Urothelium cell line (cell line): ENCODE data around the gene UGT1A4.

Experiments
- DNase-seq: peaks from one replicate; pipeline ENCODE4 v3.0.0; 2011; ENCODE audit warnings: low spot score, mixed read lengths
- FAIRE-seq: peaks from 2 replicates; lab custom pipeline; 2011; peaks lifted over from hg19 to GRCh38; lab: Jason Lieb, UNC

The UGT1A4 gene

DNA sequence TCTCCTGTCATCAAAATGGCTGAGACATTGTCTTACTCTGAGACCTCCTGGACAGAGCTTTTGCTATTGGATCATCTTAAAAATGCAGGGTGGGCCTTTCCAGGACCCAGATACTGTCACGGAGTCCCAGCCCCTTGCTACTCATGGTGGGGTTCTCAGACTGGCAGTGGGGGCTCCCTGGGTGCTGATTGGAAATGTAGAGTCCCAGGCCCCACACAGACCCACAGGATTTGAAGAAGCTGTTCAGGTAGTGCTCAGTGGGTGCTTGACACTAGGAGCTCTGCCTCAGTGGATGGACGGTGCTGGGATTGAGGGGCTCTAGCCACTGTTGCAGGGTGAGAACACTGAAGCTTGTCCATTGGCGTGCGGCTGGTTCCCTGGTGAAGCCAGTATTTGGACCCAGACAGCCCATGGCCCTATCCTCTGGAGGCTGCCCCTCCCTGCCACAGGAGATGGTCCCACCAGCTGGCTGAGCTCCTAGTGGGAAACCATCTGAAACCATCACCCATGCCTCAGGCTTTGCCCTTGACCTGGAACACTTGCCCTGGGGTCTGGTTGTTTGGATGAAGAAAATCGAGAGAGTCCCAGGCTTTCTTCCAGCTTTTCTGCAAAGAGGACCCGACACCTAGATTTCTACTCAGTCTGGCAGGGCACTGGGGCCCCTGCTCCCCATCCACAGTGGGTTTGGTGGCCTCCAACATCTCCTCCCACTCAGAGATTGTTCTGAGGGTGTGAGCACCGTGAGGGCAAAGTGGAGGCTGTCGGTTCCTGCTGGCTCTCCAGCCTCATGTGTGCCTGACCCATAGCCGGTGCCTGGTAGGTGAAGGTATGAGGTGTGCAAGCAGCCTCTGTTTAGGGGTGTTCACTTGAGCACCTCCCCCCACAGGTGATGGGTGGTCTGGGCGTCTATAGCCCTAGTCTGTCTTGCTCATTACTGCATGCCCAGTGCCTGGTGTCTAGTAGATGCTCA is 89.7 kb downstream of the UGT1A4 start:
- no peak for DNase-seq
- FAIRE-seq, result no peak

DNA sequence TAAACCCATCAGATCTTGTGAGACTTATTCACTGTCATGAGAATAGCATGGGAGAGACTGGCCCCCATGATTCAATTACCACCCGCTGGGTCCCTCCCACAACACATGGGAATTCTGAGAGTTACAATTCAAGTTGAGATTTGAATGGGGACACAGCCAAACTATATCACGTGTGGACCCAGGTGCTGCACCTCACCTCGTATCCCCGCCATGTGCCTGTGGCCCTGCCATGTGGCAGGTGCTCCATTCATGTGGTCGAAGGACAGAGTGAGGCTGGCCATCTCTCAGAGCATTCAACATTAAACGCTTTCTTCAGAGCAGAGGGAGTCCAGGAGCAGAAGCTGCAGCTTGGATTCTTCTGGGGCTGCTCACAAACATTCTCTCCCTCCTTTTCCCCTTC is 91.8 kb downstream of the UGT1A4 start:
- FAIRE-seq (no peak), DNase-seq (no peak)

DNA sequence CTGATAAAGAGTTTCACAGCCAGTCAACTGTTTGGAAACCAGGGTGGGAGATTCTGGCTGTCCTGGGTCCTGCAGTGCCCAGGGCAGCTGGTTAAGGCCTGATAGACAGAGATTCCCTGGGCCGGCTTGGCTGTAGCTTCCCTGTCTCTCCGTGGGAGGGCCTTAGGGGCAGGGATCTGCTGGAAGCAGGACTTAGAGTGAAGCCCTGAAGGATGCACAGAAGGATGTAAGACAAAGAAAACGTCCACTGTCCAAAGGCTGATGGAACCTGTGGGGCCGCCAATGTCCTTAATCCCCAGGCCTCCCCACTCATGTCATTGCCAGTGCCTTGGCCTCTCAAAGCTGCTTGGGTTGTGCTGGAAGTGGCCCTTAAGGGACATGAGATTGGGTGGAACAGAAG is 92.6 kb downstream of the UGT1A4 start:
- FAIRE-seq (no peak), DNase-seq (no peak)

DNA sequence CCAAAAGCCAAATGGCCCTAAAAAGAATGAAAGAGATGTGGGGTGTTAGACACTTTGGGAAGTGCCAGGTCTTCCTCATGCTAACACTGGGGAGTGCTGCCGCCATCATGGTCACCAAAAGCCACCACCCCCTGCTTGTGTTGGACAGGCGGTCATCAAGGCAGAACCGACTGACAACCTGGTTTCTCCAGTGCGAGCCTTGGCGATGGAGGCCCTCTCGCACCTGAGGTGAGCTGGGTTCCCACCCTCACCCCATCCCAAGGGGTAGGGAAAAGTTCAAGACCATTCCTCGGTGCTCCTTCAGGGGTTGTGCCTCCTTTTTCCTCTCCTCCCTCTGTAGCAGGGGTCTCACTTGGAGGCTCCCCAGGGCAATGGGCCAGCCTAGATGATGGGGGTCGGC is 93.2 kb downstream of the UGT1A4 start:
- FAIRE-seq (no peak), DNase-seq (no peak)

DNA sequence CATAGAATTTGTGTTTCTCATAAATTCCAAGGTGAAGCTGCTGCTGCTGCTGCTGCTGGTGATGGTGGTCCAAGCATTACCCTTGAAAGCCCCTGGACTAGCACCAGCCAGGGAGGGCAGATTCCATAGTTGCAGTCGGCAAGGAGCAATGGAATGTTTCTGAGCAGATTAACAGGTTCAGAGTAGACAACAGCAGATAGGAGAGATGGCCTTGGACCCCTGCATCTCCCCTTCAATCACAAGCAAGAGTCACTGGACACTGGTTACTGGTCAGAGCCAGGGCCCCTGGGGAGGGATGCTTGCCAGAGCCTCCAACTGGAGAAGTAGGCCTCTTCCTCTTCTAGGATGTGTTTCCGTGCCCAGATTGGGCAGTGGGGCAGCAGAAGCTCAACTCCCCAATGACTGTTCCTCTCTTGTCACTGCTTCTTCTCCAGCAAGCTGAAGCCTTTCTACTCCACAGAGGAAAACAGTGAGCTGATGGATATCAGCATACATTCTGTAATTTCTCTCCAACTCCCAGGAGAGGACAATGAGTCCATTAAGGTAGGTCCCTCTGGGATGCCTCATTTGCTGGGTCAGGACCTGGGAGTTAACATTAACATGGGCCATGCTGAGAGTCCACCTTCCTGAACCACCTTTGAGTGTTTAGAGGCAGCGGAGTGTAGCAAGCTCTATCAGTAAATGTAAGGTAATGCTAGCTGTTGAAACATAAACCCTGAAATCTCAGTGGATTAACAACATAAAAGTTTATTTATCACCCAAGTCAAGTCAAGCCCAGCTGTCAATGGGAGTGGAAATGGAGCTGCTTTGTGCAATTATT is 94.9 kb downstream of the UGT1A4 start:
- no peak for DNase-seq
- FAIRE-seq, result no peak

DNA sequence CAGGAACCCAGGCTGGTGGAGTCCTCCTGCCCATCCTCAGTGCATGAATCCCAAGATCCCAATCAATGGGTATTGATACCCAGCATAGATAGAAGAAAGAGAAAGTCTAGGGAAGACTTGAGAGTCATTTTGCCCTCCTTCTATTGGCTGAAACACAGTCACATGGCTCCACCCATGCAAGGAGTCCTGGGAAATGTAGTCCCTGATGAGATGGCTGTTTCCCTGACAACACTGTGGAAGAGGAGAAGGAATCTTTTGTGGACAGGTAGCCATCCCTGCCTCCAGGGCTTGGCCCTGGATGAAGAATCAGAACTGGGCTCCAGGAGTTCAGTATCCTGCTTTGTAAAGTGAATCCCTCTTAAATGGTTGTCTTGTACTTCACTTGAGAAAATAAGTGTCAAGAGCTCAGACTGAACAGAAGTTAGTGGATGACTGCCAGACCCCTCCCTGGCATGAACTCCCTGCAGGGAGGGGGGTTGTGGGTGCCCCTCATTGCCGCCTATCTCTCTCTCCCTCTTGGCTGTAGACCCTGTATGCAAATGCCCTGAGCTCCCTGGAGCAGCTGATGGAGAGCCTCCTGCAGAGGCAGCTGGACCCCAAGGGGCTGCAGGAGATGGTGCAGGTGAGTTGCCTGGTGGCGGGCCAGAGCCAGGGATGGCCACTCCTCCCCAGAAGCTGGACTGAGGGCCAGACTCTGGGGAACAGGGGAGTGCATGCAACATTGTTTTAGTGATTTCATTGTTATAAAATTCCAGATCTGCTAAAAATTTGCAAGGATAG is 95.7 kb downstream of the UGT1A4 start:
- FAIRE-seq, result no peak
- DNase-seq, result no peak

DNA sequence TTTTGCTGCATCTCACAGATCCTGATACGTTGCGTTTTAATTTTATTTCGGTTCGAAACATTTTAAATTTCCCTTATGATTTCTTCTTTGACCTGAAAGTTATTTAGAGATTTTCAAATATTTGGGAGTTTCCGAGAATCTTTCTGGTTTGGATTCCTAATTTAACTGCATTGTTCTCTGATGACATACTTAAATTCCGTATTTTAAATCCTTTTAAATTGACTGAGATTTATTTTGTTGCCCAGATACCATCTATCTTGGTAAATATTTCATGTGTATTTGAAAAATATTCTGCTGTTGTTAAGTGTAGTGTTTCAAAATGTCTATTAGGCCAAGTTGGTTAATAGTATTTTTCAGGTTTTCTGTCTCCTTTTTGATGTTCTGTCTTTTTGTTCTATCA is 97.3 kb downstream of the UGT1A4 start:
- no peak for FAIRE-seq
- DNase-seq, result no peak

DNA sequence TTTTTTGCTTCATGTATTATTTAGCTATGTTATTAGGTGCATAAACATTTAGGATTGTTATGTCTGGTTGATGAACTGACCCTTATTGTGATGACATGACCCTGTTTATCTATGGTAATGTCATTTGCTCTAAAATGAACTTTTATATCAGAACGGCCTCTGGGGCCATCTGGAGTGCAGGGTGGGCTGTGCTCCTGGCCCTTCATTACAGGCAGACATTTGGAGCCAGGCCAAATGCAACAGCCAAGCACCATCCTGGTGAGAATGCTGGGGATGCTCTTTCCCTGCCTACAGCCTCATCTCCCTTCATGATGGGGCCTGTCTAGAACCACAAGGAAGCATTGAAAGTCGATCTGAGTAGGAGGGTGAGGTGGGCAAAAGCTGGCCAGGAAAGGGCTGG is 97.8 kb downstream of the UGT1A4 start:
- FAIRE-seq (no peak), DNase-seq (no peak)

DNA sequence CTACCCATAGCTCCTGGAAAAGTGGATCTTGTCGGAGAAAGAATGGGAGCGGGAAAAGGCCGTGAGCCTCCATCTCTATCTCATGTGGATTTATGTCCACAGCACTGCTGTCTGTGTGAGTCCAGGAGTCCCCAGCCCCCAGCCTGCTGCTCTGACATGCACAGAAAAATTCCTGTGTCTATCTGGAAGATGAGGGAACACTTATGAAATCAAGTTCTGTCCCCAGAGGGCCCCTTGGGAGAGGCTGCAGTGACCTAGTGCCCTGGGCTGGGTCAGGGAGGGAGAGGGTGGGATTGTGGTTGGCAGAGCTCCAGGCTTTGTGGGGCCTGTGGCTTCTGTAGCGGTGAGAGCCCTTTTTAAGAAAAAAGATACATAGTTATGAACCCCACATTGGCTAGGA is 98.2 kb downstream of the UGT1A4 start:
- no peak for DNase-seq
- no peak for FAIRE-seq

DNA sequence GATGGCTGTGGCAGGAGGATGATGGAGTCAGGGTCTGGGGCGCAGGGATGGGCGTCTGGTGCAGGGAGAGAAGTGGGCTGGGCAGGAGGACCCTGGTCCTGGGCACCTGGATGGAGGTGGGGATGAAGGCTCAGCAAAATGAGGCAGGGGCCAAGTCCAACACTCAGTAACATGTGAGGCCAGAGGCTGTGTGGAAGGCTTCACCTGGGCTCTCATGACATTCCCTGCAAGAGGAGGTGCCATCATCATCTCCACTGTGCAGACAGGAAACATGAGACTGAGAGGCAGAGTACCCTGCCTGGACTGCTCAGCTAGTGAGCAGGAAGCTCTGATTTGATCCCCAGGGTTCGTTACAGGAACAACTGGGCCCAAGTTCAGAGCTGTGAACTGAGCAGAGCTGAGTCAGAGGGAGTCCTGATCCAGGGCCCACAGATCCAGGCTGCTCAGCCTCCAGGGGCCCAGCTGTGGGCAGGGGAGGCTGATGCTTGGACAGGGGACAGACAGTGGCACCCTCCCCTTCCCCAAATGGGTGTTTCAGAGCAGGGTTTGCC is 98.9 kb downstream of the UGT1A4 start:
- no peak for DNase-seq
- no peak for FAIRE-seq

DNA sequence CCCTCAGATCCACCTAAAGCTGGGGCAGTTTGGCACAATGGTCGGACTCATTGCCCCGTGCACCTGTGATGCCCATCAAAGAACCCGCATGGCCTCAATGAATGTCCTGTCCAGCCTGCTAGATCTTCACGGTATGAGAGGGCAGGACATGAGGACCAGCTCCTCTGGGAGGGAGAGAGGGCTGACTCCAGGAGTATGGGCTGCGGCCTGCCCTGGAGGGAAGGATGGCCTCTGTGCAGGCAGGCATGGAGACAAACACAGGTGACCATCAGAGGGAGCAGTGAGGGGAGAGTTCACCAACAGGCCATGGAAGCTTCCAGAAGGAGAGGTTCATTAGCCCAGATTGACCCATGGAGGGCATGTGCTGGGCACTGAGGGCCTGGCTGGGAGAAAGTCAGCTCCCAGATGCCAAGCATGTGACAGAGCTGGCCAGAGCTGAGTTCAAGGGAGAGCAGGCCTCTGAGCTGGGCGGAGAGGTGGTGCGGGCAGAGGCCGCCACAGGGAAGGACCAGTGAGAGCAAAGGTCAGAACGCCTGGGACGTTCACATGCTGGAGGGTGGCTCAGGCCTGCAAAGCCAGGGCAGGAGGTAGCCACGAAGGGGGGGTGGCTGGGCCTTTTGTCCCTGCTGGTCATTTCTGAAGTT is 99.6 kb downstream of the UGT1A4 start:
- no peak for DNase-seq
- FAIRE-seq, result no peak

DNA sequence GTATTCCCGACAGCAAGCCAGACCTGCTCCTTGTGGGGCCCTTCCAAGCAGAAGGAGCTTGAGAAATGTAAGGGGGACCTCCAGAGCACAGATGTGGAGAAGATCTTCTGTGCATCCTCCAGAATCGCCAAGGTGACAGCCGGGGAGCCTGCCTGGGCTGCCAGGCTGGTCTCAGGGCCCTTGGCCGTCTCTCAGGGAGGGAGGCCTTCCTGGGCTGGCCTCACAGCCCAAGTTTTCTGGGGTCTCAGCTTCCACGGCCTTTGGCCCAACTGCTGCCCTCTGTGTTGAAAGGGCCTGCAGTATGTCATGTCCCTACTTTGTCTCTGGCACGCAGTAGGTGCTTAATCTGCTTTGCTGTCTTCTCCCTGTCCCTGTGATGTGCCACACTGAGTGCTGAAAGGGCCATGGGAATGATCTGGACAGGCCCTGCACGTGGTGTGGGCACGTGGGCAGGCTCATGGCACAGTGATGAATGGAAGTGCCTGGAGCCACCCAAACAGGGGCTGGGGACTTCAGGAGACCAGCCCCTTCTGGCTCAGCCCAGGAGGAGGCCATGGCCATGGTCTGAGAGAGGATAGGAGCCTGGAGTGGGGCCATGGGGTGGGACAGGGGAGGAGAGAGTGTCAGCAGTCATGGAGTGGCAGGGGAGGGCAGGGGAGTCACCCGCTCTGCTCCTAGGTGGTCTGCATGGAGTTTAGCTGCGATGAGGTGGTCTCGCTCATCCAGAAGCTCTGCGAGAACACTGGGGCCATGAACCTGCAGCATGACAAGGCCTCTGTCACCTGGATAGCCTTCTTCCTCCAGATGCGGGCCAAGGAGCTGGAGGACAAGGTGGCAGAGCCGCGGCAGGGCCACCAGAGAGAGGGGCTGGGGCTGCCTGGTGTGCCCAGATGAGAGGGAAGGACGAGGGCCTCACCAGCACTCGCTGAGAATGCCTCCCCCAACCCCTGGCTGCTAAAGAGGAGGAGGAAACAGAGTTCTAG is 100.4 kb downstream of the UGT1A4 start:
- DNase-seq (no peak), FAIRE-seq (no peak)

DNA sequence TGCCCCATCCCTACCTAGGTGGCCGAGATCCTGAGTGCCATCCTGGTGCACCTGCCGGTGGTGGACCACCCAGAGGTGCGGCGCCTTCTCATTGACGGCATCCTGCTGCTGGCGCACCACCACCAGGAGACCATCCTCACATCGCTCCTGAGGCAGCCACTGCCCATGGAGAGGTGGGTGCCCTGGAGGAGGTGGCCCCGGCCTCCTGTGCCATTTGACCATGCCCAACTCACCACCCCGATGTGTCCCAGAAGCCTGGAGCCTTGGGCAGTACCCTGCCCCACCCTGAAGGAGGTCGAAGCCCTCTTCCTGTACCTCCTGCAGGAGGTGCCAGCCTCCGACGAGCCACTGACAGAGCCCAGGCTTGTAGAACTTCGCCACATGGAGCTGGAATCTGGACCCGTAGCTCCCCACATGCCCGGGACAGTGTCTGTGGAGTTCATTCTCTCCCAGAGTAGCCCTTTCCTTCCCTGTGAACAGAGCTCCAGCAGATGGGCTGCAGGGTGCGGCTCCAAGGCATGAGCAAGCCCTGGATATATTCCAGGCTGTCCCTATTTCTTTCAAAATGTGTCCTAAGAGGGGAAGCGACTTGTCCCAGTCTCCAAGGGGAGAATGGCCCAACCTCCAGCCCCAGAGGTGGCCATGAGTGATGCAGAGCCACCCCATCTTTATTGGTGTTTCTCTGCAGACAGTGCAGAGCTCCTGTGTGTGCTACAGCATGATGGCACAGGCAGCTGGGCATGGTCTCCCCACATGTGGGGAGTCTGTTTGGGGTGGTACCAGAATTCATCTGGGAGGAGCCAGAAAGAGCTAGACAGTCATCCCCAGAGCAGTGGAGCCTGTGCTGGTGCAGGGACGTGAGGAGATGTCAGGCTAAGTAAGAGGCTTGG is 101.6 kb downstream of the UGT1A4 start:
- DNase-seq (no peak), FAIRE-seq (no peak)

DNA sequence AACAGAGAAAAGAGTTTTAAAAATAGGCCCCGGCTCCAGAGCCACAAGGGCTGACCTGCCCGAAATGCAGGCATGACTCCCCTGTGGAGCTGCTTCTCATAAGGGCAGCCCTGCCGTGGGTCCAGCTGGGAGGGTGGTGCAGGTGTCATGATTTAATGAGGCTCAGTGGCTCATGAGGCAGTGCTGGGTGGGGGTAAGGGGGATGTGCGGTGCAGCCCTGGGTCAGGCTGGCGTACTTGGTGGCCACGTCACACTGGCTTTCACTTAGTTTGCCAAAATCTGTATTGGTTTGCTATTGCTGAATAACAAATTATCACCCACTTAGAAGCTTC is 102.2 kb downstream of the UGT1A4 start:
- no peak for DNase-seq
- no peak for FAIRE-seq

DNA sequence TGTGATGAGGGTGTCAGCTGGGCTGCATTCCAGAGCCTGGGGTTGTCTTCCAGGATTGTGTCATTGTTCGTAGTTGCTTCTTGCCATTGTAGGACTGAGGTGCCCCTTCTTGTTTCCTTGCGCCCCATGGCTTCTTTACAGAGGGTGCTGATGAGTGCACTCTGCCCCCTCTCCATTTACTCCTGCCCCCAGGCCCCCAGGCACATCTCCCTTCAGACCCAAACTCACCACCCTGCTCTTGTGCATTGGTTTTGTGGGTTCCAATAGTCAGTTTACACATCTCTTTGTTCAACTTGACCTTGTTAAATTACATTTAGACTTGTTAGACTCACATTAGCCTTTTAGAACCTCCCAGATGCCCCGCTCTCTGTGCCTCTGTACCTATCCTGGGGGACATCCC is 102.7 kb downstream of the UGT1A4 start:
- no peak for DNase-seq
- FAIRE-seq, result no peak

DNA sequence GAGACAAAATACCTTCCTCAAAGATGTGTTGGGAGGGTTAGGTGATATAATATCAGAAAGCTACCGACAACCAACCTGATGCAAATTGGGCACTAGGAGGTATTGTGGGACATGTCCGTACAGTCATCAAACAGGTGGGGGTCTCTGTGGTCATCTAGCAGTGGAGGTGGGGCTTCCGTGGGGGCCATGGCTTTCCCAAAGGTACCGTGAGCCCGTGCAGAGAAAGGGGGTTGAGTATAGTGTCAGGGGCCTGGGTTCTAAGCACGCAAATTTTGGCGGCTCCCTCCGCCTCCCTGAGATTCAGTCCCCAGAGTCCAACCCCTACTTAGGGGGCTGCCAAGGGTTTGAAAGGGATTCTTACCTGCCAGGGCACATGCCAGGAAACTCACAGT is 103.2 kb downstream of the UGT1A4 start:
- DNase-seq (no peak), FAIRE-seq (no peak)

DNA sequence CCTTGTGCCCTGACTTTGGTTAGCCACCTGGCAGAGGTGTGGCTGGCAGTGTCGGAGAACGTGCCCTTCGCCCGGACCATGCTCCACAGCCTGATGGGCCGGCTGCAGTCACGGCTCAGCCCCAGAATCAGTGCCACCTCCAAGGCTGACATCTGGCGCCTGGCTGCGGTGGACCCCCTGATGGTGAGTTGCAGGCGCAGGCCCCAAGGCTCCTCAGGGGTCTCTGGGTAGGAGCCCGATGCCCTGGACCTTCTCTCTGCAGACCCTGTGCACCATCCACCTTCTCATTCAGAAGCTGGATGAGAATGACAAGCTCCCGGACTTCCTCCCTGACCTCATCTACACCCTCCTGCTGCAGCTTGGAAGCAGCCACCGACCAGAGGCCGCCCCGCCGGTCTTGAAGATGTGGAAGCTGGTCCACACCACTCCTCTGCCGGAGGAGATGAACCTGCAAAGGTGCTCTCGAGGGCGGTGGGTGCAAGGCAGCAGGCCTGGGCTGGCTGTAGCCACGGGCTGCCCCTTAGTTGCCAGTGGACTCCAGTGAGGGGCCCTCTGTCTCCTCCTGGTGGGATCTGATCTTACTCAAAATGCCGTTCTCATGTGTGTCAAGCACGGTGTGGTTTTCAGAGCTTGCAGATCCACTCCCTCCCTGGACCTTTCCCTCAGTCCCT is 103.7 kb downstream of the UGT1A4 start:
- FAIRE-seq, result no peak
- DNase-seq, result no peak
